Neuron (in vitro differentiated cells): ENCODE results near the gene ASPN.

Source experiments
- H2AFZ ChIP-seq: one replicate; pipeline ENCODE4 v1.6.1; 2013; ENCODE audit warnings: low read depth, mild to moderate bottlenecking, inconsistent platforms, low read length, moderate library complexity
- H3K27me3 ChIP-seq: one replicate; pipeline ENCODE4 v1.6.1; 2013; ENCODE audit warnings: low read length; ENCODE audit not compliant: insufficient read depth
- H3K36me3 ChIP-seq: one replicate; pipeline ENCODE4 v1.6.1; 2013; ENCODE audit warnings: low read length; ENCODE audit not compliant: insufficient read depth
- H3K4me1 ChIP-seq: one replicate; pipeline ENCODE4 v1.6.1; 2013; ENCODE audit warnings: low read length; ENCODE audit not compliant: insufficient read depth
- H3K4me3 ChIP-seq: 2 replicates; pipeline ENCODE4 v1.5.1; 2013; ENCODE audit warnings: mild to moderate bottlenecking, low read length, moderate library complexity
- H3K9me3 ChIP-seq: one replicate; pipeline ENCODE4 v1.6.1; 2013; ENCODE audit warnings: low read length

ASPN gene

DNA sequence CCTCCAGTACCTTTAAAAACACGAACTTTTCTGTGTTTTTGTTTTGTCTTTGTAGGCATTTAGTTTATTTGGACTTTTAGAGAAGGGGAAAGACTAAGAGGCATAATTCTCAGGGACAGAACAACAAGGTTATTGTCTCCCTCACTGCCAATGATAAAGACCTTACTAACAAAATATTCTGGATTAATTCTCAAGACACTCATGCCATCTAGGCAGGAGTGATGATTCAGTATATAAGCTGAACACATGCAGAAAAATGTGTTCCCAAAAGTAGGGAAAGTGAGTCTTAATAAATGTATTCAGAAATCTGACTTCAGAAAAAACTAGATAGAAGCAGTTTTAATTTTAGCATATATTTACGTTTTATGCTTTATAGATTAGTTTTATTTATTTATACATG is 17.4 kb upstream of the ASPN start:
- Histone ChIP-seq H2AFZ (no peak overlapping the region), H3K4me1 (peaks cover 9% of the 10 kb centered on the region), H3K4me3 (no peak overlapping the region), H3K36me3 (no peaks in the 10 kb centered on the region), H3K9me3 (no peaks in the 10 kb centered on the region), H3K27me3 (no peaks in the 10 kb centered on the region)

DNA sequence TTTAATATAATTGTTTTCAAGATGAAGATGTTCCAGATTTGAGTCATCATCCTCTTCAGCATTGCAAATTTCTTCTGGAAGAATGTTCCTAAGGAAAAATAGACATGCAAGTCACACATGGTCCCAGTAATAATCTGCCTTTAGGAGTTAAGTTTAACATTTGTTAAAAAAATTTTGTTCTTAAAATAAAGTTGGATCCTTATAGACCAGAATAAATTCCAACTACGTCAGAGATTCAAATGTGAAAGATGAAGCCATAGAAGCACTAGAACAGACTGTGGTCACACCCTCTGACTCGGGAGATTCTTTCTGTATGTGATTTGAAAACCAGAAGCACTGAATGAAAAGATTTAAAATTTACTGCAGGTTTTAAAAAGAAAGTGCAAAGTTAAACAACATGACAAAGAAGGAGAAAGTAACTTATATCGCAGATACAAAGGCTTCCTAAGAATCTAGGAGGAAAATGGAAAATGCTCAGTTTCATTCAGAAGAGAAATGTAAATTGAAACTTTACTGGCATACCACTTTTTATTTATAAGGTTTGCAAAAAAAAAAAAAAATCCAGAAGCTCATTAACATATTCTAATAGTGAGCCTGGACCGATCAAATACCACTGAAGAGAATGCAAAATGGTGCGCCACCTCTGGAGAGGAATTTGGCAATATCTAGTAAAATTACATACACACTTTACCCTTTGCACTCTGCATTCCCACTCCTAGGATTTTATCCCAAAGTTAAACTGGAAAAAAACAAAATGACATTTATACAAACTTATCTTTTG is 14.3 kb upstream of the ASPN start:
- H2AFZ ChIP-seq, result no peak overlapping the region
- H3K27me3 ChIP-seq, result no peaks in the 10 kb centered on the region
- no peaks in the 10 kb centered on the region for H3K36me3 ChIP-seq
- H3K9me3 ChIP-seq, result no peaks in the 10 kb centered on the region
- H3K4me3 ChIP-seq, result no peak overlapping the region
- peaks cover 9% of the 10 kb centered on the region for H3K4me1 ChIP-seq

DNA sequence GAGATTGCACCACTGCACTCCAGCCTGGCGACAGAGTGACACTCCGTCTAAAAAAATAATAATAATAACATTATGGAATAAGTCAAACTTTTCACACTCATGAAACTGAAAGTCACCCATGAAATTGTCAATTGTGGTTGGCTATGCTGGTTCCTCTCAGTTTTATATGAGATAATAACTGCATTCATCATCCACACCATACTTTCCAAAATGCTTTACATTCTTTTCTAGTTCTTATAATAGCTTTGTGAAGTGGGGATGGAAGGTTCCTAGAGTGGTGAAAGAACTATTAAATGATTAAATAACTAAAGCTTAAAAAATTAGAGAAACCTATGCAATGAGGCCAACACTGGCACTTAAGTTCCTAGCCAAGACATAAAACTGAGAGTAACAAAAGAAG is 12.6 kb upstream of the ASPN start:
- no peaks in the 10 kb centered on the region for H3K9me3 ChIP-seq
- H3K27me3 ChIP-seq, result no peaks in the 10 kb centered on the region
- no peak overlapping the region for H2AFZ ChIP-seq
- H3K4me1 ChIP-seq, result peaks cover 9% of the 10 kb centered on the region
- no peak overlapping the region for H3K4me3 ChIP-seq
- H3K36me3 ChIP-seq, result no peaks in the 10 kb centered on the region

DNA sequence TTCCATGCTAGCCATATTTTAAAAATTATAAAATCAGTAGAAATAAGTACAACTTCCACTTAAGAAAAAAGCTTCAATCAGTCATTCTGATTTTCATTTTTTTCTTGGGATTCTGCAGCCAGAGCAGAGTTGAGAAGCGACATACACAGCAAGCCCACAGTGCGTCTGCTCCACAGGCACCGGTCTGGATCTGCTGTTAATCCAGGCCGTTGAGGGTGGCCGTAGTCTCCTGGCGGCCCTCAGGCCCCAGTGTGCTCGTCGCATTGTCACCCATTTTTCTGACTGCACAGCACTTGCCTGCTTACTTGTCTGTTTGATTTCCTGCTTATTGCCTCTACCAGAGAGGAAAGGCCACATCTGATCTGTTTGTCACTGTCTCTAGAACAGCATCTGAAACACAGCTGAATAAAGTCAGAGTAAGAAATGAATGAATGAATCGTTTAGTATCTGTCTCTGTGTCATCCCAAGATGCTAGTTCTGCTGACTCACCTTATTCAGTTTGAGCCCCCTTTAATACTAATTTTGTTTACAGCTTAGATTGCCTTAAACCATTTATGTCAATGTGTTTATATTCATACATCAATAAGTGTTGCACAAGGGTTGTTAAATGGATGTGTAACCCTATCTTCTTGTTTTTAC is 11.6 kb upstream of the ASPN start:
- Histone ChIP-seq H3K4me3 (no peak overlapping the region), H3K4me1 (peaks cover 2% of the 10 kb centered on the region), H2AFZ (no peak overlapping the region), H3K9me3 (no peaks in the 10 kb centered on the region), H3K36me3 (no peaks in the 10 kb centered on the region), H3K27me3 (no peaks in the 10 kb centered on the region)

DNA sequence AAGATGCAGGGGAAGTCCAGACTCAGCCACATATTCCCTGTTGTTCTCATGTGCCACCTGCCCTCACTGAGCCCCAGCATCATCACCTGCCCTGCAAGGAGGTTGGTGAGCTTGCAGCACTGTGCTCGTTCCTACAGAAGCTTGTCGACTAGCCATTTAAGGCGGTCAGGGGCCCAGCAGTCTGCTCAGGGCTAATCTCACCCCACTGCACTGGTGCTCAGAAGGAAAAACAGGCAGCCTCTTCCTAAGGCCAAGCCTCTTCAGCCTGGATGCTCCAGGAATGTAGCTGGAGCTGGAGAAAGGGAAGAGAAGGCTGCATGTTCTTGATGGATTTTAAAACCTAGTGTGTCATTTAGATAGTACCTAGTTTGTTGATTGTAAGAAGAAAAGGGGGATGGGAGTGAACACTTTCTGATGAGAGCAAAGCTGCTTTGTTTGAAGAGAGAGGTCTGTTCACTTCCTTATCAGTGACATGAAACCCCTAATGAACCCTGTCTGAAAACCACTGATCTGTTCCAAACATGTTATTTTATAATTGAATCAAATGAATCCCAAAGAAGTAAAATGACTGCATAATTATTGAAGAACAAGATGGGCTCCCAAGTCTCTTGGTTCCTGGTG is 10.6 kb upstream of the ASPN start:
- Histone ChIP-seq H3K9me3 (no peaks in the 10 kb centered on the region), H3K27me3 (no peaks in the 10 kb centered on the region), H3K4me1 (no peaks in the 10 kb centered on the region), H3K36me3 (no peaks in the 10 kb centered on the region), H3K4me3 (no peak overlapping the region), H2AFZ (no peak overlapping the region)

DNA sequence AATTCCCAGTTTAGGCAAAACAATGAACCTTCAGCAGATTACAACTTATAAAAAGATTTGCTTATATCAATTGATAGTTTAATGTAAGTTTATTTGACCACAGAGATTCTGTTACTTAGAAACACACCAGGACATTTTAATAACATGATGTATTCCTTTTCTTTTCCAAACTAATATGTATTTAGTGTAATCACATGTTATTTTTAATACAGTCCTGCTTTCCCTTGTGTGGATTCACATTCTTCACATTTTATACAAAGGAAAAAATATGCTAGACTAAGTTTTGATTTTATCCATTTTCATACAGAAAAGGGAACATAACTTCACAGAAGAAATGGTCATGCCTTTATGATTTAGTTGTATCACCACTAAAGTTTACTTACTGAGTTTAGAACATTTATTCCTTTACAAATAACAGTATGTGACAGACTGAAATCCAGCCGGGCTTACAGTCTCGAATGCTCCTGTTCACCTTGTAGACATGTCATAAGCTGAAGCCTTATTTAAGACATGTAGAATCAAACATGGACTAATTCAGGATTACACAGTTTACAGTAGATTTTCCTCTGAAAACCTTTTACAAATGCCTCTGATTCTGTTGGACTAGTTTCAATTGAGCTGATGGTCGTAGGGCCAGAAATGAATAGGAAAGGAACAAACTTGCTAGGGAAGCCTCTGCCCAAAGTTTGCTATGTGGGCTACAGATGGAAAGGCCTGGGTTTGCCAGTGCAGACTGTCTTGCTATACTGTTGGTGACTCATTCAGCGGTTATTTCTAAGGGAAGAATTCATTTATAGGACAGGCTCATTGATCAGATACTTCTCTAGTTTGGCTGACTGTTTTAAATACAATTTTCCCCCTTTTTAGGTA is 6.6 kb upstream of the ASPN start:
- H3K36me3 ChIP-seq, result no peaks in the 10 kb centered on the region
- no peak overlapping the region for H2AFZ ChIP-seq
- no peaks in the 10 kb centered on the region for H3K27me3 ChIP-seq
- H3K4me1 ChIP-seq, result no peaks in the 10 kb centered on the region
- no peaks in the 10 kb centered on the region for H3K9me3 ChIP-seq
- H3K4me3 ChIP-seq, result no peak overlapping the region

DNA sequence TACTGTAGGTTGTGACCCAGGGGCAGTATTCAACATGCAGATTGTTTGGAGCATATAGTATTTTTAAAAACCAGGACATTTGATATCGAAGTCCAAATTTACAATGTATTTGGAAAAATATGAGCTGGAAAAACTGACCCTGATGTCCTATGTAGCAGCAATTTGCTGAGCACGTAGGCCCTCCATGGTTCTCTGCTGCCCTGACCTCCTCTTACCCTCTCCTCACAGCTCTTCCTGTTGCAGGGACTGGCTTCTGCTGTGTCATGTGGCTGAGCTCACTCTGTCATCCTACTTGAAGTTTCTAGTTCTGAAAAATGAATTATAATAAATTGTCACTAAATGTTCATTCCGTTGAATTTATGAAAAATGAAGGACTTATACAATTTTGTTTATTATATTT is 4.1 kb upstream of the ASPN start:
- H3K4me3 ChIP-seq, result no peak overlapping the region
- H2AFZ ChIP-seq, result no peak overlapping the region
- H3K27me3 ChIP-seq, result no peaks in the 10 kb centered on the region
- no peaks in the 10 kb centered on the region for H3K36me3 ChIP-seq
- peaks cover under 1% of the 10 kb centered on the region for H3K4me1 ChIP-seq
- no peaks in the 10 kb centered on the region for H3K9me3 ChIP-seq

DNA sequence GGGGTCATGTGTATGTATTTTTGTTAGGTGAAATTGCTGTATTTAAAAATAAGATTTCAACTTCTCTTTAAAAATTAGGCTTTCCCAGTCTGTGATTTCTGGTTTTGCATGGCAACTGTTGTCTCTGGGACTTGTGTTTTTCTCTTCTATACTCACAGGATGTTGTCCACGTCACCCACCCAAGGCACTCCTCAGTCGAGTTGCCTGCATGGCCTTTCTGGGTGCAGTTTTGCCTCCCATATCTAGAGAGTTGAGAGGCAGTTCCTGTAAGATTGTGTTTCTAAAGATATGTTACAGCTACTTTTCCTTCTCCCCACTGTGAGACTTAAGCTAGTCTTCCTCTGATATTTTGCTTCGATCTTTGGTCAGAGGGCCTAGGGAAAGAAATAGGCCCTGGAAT is 2.3 kb upstream of the ASPN start:
- H3K4me1 ChIP-seq, result peaks cover 3% of the 10 kb centered on the region
- no peak overlapping the region for H2AFZ ChIP-seq
- H3K9me3 ChIP-seq, result no peaks in the 10 kb centered on the region
- H3K4me3 ChIP-seq, result no peak overlapping the region
- no peaks in the 10 kb centered on the region for H3K27me3 ChIP-seq
- no peaks in the 10 kb centered on the region for H3K36me3 ChIP-seq

DNA sequence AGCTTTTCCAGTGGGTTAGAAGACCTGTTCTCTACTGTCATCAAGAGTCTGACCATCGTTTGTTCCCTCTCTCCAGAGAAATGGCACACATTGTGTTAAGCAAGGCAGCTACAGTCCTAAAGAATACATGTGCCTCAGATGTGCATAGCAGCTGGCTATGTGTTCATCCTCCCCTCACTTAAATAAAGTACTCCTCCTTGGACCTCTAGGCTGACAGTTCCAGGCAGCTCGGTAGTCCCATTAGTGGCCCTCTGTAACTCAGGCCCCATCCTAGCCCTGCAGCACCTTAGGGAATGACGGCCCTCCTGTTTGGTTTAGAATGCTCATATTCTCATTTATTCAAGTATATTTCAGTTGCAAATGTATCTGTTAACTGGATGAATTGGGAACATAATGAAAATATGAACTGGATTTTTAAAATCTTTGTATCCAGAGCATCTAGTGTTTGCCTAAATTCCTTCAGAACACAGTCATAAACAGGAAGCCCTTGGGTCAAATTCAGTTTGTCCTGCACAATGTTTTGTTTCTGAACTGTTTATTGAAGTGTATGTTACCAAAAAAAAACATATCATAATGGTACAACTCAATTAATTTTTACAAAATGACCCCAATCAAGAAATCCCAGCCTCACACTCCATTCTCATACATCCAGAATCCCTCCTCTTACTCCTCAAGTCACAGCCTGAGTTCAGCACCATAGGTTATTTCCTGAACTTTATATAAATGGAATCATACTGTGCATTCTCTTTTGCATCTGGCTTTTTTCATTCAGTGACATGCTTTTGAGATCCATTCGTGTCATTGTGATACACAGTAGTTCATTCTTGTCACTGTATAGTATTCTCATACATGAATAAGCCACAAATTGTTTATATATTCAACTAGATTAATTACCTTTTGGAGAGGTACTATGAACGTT is 1.6 kb upstream of the ASPN start:
- H3K27me3 ChIP-seq, result no peaks in the 10 kb centered on the region
- no peak overlapping the region for H3K4me3 ChIP-seq
- H3K9me3 ChIP-seq, result no peaks in the 10 kb centered on the region
- H3K36me3 ChIP-seq, result no peaks in the 10 kb centered on the region
- H3K4me1 ChIP-seq, result peaks cover 3% of the 10 kb centered on the region
- no peak overlapping the region for H2AFZ ChIP-seq

DNA sequence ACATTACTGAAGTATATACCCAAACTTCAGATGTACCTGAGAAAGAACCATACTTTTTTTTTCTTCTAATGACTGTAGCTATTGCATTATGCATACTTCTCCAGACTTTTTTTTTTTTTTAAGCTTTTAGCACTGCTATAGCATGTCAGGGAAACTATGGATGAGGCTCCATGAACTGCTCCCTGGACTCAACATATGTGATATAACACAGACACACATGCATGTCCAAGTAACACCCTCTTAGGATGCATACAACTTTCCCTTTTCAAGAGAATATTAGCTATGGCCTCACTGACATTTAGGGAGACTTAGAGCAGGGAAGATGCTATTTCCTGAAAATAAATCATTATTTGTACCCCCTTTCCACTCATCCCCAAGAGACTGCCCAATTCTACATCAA is 499 bp upstream of the ASPN start:
- H2AFZ ChIP-seq, result no peak overlapping the region
- H3K27me3 ChIP-seq, result no peaks in the 10 kb centered on the region
- H3K4me3 ChIP-seq, result no peak overlapping the region
- peaks cover 3% of the 10 kb centered on the region for H3K4me1 ChIP-seq
- no peaks in the 10 kb centered on the region for H3K9me3 ChIP-seq
- H3K36me3 ChIP-seq, result no peaks in the 10 kb centered on the region

DNA sequence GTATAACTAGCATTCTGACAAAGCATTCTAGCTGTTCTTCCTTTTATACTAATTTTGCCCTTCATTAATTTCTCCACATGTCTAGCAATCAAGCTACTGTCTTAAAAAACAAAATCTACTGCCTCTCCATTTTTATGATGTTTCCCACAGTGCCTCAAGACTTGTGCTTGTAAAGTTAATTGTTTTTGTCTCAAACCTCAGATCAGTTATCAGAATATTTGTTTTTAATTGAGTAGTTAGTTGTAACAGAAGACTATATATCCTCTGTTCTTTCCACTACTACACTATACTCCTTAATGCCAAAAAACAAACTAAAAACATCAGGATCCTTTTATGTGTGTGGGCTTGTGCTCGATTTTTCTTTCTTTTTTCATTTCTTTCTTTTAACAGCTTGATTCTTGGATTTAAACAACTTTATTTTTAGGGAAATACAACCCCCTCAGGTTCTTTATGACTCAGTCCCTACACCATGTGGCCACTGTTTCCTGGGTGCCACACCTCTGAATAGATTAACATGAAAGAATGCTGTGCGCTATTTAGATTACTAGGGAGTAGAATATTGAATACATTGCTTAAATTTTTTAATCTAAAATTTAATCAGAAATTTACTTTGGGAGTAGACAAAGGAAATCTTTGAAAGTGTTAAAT is 1.2 kb downstream of the ASPN start:
- Histone ChIP-seq H2AFZ (no peak overlapping the region), H3K36me3 (no peaks in the 10 kb centered on the region), H3K9me3 (no peaks in the 10 kb centered on the region), H3K4me1 (peaks cover 3% of the 10 kb centered on the region), H3K4me3 (no peak overlapping the region), H3K27me3 (no peaks in the 10 kb centered on the region)

DNA sequence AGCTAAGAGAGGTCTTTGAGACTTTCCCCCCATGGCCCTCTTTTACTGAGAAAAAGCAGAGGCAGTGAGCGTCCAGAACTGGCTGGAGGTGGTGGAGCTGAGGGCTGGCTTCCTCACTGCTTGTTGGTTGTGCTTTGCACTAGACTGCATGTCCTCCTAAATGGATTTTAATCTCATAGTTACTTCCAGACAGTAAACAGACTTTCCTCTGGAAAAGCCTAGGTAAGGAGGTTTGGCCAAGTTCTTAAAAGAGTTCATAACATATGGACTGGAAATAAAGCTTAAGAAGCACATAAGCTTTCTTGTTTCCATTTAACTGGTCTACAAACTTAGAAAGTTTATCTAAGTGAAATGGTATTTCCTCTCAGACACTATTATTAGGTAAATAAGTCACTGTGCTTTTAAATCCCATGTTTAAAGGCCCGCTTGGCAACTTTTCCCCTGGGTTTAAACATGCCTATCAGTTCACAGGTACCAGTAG is 2.0 kb downstream of the ASPN start:
- Histone ChIP-seq H3K4me3 (no peak overlapping the region), H3K36me3 (no peaks in the 10 kb centered on the region), H2AFZ (no peak overlapping the region), H3K27me3 (no peaks in the 10 kb centered on the region), H3K4me1 (peaks cover 3% of the 10 kb centered on the region), H3K9me3 (no peaks in the 10 kb centered on the region)
